ENCODE measurements around the gene COL16A1. TPM values are rescaled to one million over a fixed set of nuclear protein-coding genes. Genes with fewer than 3 reads are reported as not detected.

COL16A1 gene
- polyA plus RNA-seq, 3 donors, result 0.13 TPM; not detected in 2

- H3K4me2 ChIP-seq (replicated peaks; ENCODE audit: extremely low read depth, low read length, poor library complexity, severe bottlenecking), result no peak overlapping the region
- no peaks in the 10 kb centered on the region for H3K36me3 ChIP-seq (replicated peaks in 1 of 2; ENCODE audit: control insufficient read depth in 1 of 2, insufficient read depth in 2 of 2, low read length in 2 of 2)
- no peak for TF ChIP-seq CTCF (IDR thresholded peaks at IDR 0.05)
- no peak overlapping the region for H3K9ac ChIP-seq (ENCODE audit: insufficient read depth, low read length, poor library complexity, severe bottlenecking)
- Mint-ChIP-seq H3K4me3 (no peak overlapping the region), H3K27ac (no peak overlapping the region), H3K36me3 (no peaks in the 10 kb centered on the region), H3K4me1 (peaks cover 9% of the 10 kb centered on the region), H3K9me3 (peaks cover 0 to 1% (median 0%) of the 10 kb centered on the region in 7 donors), H3K27me3 (ENCODE audit: low read depth in 3 of 3) (peaks cover 13 to 27% (median 22%) of the 10 kb centered on the region in 3 donors)
- no peaks in the 10 kb centered on the region for H3K79me2 ChIP-seq (ENCODE audit: insufficient read depth, low read length)
- no peak overlapping the region for H3K27ac ChIP-seq (ENCODE audit: low read depth in 1 of 2, low read length in 2 of 2)
- DNase-seq, result no peak
- no peaks in the 10 kb centered on the region for H4K20me1 ChIP-seq (ENCODE audit: insufficient read depth, low read length)
- H3K4me1 ChIP-seq (ENCODE audit: control insufficient read depth in 1 of 2, insufficient read depth in 2 of 2, low read length in 2 of 2), result peaks cover 8 to 9% of the 10 kb centered on the region in 2 donors
- intact Hi-C loops (cut with micrococcal nuclease), result no loop called here
- no peak overlapping the region for H2AFZ ChIP-seq (ENCODE audit: insufficient read depth, low read depth, low read length, poor library complexity, severe bottlenecking)
- no peak overlapping the region for H3K4me3 ChIP-seq (replicated peaks in 1 of 3; ENCODE audit: low read depth in 2 of 3, low read length in 3 of 3)
- no peaks in the 10 kb centered on the region for H3K9me3 ChIP-seq (replicated peaks in 1 of 2; ENCODE audit: control insufficient read depth in 1 of 2, insufficient read depth in 1 of 2, low read length in 2 of 2)
- WGBS (ENCODE audit: insufficient coverage), result 82% methylated on average over 6 of the region's 8 CpGs
- peaks cover 0 to 15% of the 10 kb centered on the region in 2 donors for H3K27me3 ChIP-seq (ENCODE audit: control insufficient read depth in 2 of 2, insufficient read depth in 2 of 2, low read length in 2 of 2)
These were observed 29.2 kb downstream of the COL16A1 start for GRCh38 chr1:31674626-31675025.

GRCh38 chr1:31673433-31673832 lies 30.4 kb downstream of the COL16A1 start:
- H3K79me2 ChIP-seq (ENCODE audit: insufficient read depth, low read length), result no peaks in the 10 kb centered on the region
- H3K36me3 ChIP-seq (replicated peaks in 1 of 2; ENCODE audit: control insufficient read depth in 1 of 2, insufficient read depth in 2 of 2, low read length in 2 of 2), result no peaks in the 10 kb centered on the region
- H3K27ac Mint-ChIP-seq, result no peak overlapping the region
- DNase-seq, result no peak
- H4K20me1 ChIP-seq (ENCODE audit: insufficient read depth, low read length), result no peaks in the 10 kb centered on the region
- peaks cover 9 to 10% of the 10 kb centered on the region in 2 donors for H3K4me1 ChIP-seq (ENCODE audit: control insufficient read depth in 1 of 2, insufficient read depth in 2 of 2, low read length in 2 of 2)
- H3K36me3 Mint-ChIP-seq, result no peaks in the 10 kb centered on the region
- no peak overlapping the region for H3K4me3 ChIP-seq (replicated peaks in 1 of 3; ENCODE audit: low read depth in 2 of 3, low read length in 3 of 3)
- H3K9me3 Mint-ChIP-seq, result peaks cover 0 to 3% (median 0%) of the 10 kb centered on the region in 7 donors
- no peaks in the 10 kb centered on the region for H3K9me3 ChIP-seq (replicated peaks in 1 of 2; ENCODE audit: control insufficient read depth in 1 of 2, insufficient read depth in 1 of 2, low read length in 2 of 2)
- intact Hi-C loops (cut with micrococcal nuclease), result no loop called here
- TF ChIP-seq CTCF (IDR thresholded peaks at IDR 0.05), result no peak
- no peak overlapping the region for H3K4me2 ChIP-seq (replicated peaks; ENCODE audit: extremely low read depth, low read length, poor library complexity, severe bottlenecking)
- WGBS (ENCODE audit: insufficient coverage), result no CpG with 5 or more reads among the region's 9 CpGs
- H3K4me1 Mint-ChIP-seq, result peaks cover 13% of the 10 kb centered on the region
- H3K9ac ChIP-seq (ENCODE audit: insufficient read depth, low read length, poor library complexity, severe bottlenecking), result no peak overlapping the region
- no peak overlapping the region for H2AFZ ChIP-seq (ENCODE audit: insufficient read depth, low read depth, low read length, poor library complexity, severe bottlenecking)
- peaks cover 16 to 33% (median 27%) of the 10 kb centered on the region in 3 donors for H3K27me3 Mint-ChIP-seq (ENCODE audit: low read depth in 3 of 3)
- H3K4me3 Mint-ChIP-seq, result no peak overlapping the region
- H3K27ac ChIP-seq (ENCODE audit: low read depth in 1 of 2, low read length in 2 of 2), result no peak overlapping the region
- H3K27me3 ChIP-seq (ENCODE audit: control insufficient read depth in 2 of 2, insufficient read depth in 2 of 2, low read length in 2 of 2), result peaks cover 0 to 21% of the 10 kb centered on the region in 2 donors

Data from CD14-positive monocyte (primary cell).